HUES48 (cell line): ENCODE measurements around the gene TMC3.

Experiments used
- H3K27ac ChIP-seq: one replicate; pipeline ENCODE4 v1.7.0; 2013; ENCODE audit warnings: low read depth, low read length, inconsistent platforms
- H3K27me3 ChIP-seq: 2 replicates; pipeline ENCODE4 v1.6.1; 2013; ENCODE audit warnings: mild to moderate bottlenecking, low read length; ENCODE audit not compliant: control insufficient read depth, insufficient read depth
- H3K36me3 ChIP-seq: 2 replicates; pipeline ENCODE4 v1.6.1; 2013; ENCODE audit warnings: low read length; ENCODE audit not compliant: control insufficient read depth, insufficient read depth
- H3K4me1 ChIP-seq: 2 replicates; pipeline ENCODE4 v1.6.1; 2013; ENCODE audit warnings: mild to moderate bottlenecking, low read length; ENCODE audit not compliant: control insufficient read depth, insufficient read depth
- H3K4me3 ChIP-seq: 2 replicates; pipeline ENCODE4 v1.5.1; 2013; ENCODE audit warnings: mild to moderate bottlenecking, low read depth, low read length
- H3K9ac ChIP-seq: 2 replicates; pipeline ENCODE4 v1.6.1; 2013; ENCODE audit warnings: mild to moderate bottlenecking, low read depth, low read length, moderate library complexity
- H3K9me3 ChIP-seq: 2 replicates; pipeline ENCODE4 v1.6.1; 2013; ENCODE audit warnings: low read length; ENCODE audit not compliant: control insufficient read depth, insufficient read depth

Gene TMC3

GRCh38 chr15:81289910-81290309, 84.1 kb downstream of the TMC3 start:
- H3K9ac ChIP-seq = no peak overlapping the region
- no peaks in the 10 kb centered on the region for H3K36me3 ChIP-seq
- H3K27ac ChIP-seq = no peak overlapping the region
- no peaks in the 10 kb centered on the region for H3K9me3 ChIP-seq
- H3K4me1 ChIP-seq = peaks cover 7% of the 10 kb centered on the region; the same call in 1 of the 2 replicates
- H3K4me3 ChIP-seq = no peak overlapping the region
- H3K27me3 ChIP-seq = no peaks in the 10 kb centered on the region; the same call in 1 of the 2 replicates

DNA sequence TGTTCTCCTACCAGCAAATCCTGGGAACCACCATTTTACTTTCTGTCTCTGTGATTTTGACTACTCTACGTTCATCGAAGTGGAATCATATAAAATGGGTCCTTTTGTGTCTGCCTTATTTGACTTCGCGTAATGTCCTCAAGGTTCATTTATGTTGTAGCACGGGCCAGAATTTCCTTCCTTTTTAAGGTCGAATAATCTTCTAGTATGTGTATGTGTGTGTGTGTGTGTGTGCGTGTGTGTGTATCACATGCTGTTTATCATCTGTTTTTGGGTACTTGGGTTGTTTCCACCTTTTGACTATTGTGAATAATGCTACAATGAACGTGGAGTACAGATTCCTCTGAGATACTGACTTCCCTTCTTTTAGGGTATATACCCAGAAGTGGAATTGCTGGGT, 85.4 kb downstream of the TMC3 start:
- Histone ChIP-seq H3K27me3 (no peaks in the 10 kb centered on the region; the same call in 1 of the 2 replicates), H3K9me3 (no peaks in the 10 kb centered on the region), H3K36me3 (no peaks in the 10 kb centered on the region), H3K27ac (no peak overlapping the region), H3K4me1 (no peaks in the 10 kb centered on the region), H3K9ac (no peak overlapping the region), H3K4me3 (no peak overlapping the region)

DNA sequence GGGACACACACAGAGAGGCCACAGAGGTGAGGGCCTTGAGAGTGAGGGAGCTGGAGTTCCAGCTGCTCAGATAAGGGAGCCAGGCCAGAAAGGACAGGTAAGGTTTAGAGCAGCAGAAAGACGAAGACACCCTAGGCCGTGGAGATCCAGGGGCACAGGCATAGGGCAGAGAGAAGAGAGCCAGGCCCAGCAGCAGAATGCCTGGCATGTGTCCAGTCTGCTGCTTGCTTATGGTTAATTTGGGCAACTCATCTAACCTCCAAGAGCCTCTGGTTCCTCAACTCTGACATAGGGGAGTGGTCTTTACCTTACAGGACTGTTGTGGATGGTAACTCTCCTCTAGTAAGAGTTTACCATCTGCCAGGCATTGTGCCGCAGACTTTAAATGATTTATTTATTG, 86.0 kb downstream of the TMC3 start:
- H3K27me3 ChIP-seq = no peaks in the 10 kb centered on the region; the same call in 1 of the 2 replicates
- H3K4me1 ChIP-seq = no peaks in the 10 kb centered on the region
- no peak overlapping the region for H3K9ac ChIP-seq
- no peaks in the 10 kb centered on the region for H3K9me3 ChIP-seq
- H3K4me3 ChIP-seq = no peak overlapping the region
- no peak overlapping the region for H3K27ac ChIP-seq
- H3K36me3 ChIP-seq = no peaks in the 10 kb centered on the region

GRCh38 chr15:81286621-81287121, 87.3 kb downstream of the TMC3 start:
- Histone ChIP-seq H3K4me1 (no peaks in the 10 kb centered on the region), H3K9ac (no peak overlapping the region), H3K9me3 (no peaks in the 10 kb centered on the region), H3K4me3 (no peak overlapping the region), H3K27me3 (no peaks in the 10 kb centered on the region; the same call in 1 of the 2 replicates), H3K27ac (no peak overlapping the region), H3K36me3 (no peaks in the 10 kb centered on the region)

GRCh38 chr15:81285461-81285860, 88.6 kb downstream of the TMC3 start:
- H3K4me3 ChIP-seq = no peak overlapping the region
- H3K27me3 ChIP-seq = no peaks in the 10 kb centered on the region; the same call in 1 of the 2 replicates
- no peaks in the 10 kb centered on the region for H3K9me3 ChIP-seq
- no peaks in the 10 kb centered on the region for H3K4me1 ChIP-seq
- H3K36me3 ChIP-seq = no peaks in the 10 kb centered on the region
- no peak overlapping the region for H3K27ac ChIP-seq
- H3K9ac ChIP-seq = no peak overlapping the region

GRCh38 chr15:81284256-81285031, 89.6 kb downstream of the TMC3 start:
- Histone ChIP-seq H3K4me3 (no peak overlapping the region), H3K9ac (no peak overlapping the region), H3K9me3 (no peaks in the 10 kb centered on the region), H3K27ac (no peak overlapping the region), H3K27me3 (no peaks in the 10 kb centered on the region; the same call in 1 of the 2 replicates), H3K4me1 (no peaks in the 10 kb centered on the region), H3K36me3 (no peaks in the 10 kb centered on the region)

DNA sequence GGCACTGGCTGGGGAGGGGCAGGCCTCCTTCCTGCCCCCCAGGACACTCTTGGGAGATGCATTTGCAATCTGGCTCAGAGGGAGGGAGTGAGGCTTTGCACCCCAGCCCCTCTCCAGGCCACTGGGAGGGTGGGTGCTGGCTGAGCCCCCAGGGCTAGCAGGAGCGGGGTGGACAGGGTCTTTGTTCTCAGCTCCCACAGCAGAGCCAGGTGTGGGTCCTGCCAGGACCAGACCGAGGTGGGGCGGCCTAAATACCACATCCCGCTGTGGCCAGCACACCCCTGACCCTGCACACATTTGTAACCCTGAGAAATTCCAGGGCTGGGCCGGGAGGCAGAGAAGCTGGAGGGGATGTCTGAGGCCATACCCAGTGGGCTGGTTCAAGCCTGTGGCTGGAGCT, 91.1 kb downstream of the TMC3 start:
- Histone ChIP-seq H3K9me3 (no peaks in the 10 kb centered on the region), H3K4me3 (no peak overlapping the region), H3K9ac (no peak overlapping the region), H3K4me1 (no peaks in the 10 kb centered on the region), H3K27me3 (no peaks in the 10 kb centered on the region; the same call in 1 of the 2 replicates), H3K36me3 (no peaks in the 10 kb centered on the region), H3K27ac (no peak overlapping the region)

GRCh38 chr15:81282606-81282895, 91.5 kb downstream of the TMC3 start:
- Histone ChIP-seq H3K9me3 (0 out of 2 replicates have a peak, but pooled peaks cover 2% of the 10 kb centered on the region), H3K4me3 (no peak overlapping the region), H3K36me3 (no peaks in the 10 kb centered on the region), H3K27me3 (no peaks in the 10 kb centered on the region; the same call in 1 of the 2 replicates), H3K4me1 (no peaks in the 10 kb centered on the region), H3K9ac (no peak overlapping the region), H3K27ac (no peak overlapping the region)

GRCh38 chr15:81281766-81282605, 92.0 kb downstream of the TMC3 start:
- no peak overlapping the region for H3K9ac ChIP-seq
- no peaks in the 10 kb centered on the region; the same call in 1 of the 2 replicates for H3K27me3 ChIP-seq
- no peaks in the 10 kb centered on the region for H3K4me1 ChIP-seq
- no peak overlapping the region for H3K27ac ChIP-seq
- peaks cover 7% of the 10 kb centered on the region for H3K9me3 ChIP-seq
- no peaks in the 10 kb centered on the region for H3K36me3 ChIP-seq
- no peak overlapping the region for H3K4me3 ChIP-seq

DNA sequence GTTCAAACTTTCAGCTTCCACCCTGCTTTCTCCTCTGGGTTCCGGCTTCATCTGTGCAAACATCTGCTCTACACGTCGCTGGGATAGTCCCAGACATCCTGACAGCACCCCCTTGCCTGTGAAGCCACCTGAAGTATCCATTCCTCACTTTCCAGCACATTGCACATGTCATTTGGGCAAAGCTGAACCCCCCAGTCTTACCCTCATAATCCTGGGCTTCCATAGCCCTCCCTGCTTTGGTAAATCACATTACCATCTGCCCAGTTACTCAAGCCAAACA, 92.6 kb downstream of the TMC3 start:
- no peak overlapping the region for H3K9ac ChIP-seq
- H3K27ac ChIP-seq = no peak overlapping the region
- no peak overlapping the region for H3K4me3 ChIP-seq
- no peaks in the 10 kb centered on the region; the same call in 1 of the 2 replicates for H3K27me3 ChIP-seq
- no peaks in the 10 kb centered on the region for H3K4me1 ChIP-seq
- H3K36me3 ChIP-seq = no peaks in the 10 kb centered on the region
- peaks cover 9% of the 10 kb centered on the region for H3K9me3 ChIP-seq
